Measurements from ENCODE around the gene TAF4B. TPM values are rescaled to one million over a fixed set of nuclear protein-coding genes. Genes with fewer than 3 reads are reported as not detected.
"Not testable (repeated sequence)": the region's sequence is repeated elsewhere in the genome, so short reads cannot be mapped to it uniquely, and the experiment has no call there.

Gene TAF4B
- total RNA-seq, 1 donor from 2014 or later = 0.20 TPM

DNA sequence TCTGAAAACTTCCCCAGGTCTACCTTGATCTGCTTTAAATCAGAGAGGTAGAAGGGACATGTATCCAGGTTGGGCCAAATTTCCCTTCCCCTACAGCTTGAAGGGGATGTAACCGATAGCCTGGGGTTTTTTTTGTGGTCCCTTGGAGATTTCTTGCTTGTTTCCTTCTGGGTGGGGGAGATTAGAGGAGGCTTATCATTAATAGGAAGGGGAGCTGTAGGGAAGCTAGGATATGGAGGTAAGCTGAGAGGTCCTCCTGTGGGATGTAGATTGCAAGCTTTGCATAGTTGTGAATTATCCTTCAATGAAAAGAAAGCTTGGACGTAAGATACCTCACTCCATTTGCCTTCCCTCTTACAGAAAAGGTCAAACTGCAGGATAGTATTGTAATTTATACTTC lies 11.1 kb downstream of the TAF4B start:
- not testable (repeated sequence) for DNase-seq (ENCODE audit: low spot score); ATAC-seq

DNA sequence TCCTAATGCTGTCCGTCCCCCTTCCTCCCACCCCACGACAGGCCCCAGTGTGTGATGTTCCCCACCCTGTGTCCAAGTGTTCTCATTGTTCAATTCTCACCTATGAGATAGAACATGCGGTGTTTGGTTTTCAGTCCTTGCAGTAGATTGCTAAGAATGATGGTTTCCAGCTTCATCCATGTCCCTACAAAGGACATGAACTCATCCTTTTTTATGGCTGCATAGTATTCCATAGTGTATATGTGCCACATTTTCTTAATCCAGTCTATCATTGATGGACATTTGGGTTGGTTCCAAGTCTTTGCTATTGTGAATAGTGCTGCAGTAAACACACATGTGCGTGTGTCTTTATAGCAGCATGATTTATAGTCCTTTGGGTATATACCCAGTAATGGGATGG lies 12.5 kb downstream of the TAF4B start:
- not testable (repeated sequence) for DNase-seq (ENCODE audit: low spot score)

DNA sequence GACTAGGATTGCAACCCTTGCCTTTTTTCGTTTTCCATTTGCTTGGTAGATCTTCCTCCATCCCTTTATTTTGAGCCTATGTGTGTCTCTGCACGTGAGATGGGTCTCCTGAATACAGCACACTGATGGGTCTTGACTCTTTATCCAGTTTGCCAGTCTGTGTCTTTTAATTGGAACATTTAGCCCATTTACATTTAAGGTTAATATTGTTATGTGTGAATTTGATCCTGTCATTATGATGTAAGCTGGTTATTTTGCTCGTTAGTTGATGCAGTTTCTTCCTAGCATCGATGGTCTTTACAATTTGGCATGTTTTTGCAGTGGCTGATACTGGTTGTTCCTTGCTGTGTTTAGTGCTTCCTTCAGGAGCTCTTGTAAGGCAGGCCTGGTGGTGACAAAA lies 16.1 kb downstream of the TAF4B start:
- not testable (repeated sequence) for DNase-seq (ENCODE audit: low spot score); ATAC-seq

More for the DNA sequence above, 12.5 kb downstream of the TAF4B start:
- not testable (repeated sequence) for ATAC-seq

DNA sequence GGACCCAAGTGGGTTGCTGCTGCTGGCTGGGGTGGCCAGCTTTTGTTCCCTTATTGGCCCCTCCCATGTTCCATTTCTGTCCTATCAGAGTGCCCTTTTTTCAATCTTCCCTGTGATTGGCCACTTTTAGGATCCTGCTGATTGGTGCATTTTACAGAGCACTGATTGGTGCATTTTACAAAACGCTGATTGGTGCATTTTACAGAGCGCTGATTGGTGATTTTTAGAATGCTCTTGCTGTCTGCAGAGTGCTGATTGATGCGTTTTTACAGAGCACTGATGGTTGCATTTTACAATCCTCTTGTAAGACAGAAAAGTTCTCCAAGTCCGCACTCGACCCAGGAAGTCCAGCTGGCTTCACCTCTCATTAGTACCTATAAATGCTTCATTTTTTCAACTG lies 19.2 kb downstream of the TAF4B start:
- not testable (repeated sequence) for DNase-seq (ENCODE audit: low spot score); ATAC-seq

DNA sequence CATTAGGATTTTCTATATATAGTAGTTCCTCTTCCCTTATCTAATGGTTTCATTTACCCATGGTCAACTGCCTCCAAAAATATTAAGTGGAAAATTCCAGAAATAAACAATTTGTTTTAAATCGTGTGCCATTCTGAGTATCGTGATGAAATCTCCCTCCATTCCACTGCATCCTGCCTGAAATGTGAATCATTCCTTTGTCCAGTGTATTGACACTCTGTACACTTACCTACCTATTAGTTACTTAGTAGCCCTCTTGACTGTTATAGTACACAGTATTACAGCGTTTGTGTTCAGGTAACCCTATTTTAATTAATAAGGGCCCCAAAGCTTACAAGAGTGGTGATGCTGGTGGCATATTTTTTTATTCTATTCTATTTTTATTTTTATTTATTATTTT lies 26.2 kb downstream of the TAF4B start:
- ATAC-seq = no peak
- DNase-seq (ENCODE audit: low spot score) = no peak

DNA sequence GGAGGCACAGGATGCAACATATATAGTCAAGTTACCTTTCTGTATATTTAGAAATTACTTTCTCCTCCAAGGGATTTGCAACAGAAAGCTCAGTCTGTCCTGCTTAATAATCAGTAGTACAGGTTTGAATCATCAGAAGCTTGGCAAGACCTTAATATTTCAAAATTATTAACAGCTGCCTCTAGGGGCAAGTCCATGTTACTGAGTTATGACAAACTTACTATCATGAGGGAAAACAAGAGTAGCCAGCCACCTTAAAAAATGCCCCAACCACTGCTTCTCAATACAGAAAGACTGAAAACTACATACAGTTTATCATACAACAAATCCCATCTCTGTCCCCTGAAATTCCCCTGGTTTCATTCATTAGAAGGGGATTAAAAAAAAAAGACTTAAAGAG lies 28.6 kb downstream of the TAF4B start:
- not testable (repeated sequence) for ATAC-seq; DNase-seq (ENCODE audit: low spot score)

DNA sequence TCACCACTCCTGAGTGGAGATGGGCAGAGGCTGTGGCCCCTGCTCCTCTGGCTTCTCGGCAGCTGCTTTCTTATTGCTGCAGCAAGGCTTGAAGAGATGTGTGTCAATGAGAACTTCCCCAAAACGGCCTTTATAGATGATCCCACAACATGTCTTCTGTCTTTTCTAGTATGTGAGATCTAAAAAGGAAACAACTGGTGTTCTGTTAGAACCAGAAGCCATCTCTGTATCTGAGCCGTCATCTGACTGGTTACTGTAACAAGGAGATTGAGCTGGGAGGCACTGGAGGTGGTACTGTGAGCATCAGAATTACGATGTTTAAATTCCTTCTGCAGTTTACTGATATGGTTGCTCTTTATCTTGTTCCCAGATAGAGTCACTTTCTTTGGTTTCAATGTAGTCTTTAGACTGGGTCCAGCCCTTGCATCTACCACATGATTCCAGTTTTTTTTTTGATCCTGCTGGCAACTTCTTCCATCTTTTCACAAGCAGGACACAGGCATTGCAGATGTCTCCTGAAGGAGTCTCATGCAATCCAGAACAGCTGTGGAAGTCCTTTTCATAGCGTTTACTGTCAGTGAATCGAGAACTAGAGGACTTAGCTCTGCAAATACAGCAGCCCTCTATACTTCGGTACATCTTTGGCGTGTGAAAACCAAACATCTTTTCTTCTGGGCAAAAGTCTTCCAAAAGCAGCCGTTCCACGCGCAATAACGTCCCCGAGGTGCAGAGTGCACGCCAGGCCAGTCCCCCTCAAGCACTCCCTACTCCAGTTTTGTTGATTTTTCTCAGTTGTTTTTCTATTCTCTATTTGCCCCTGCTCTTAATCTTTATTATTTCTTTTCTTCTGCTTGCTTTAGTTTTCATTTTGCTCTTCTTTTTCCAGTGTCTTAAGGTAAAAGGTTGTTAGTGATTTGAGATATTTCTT lies 29.7 kb downstream of the TAF4B start:
- no peak for ATAC-seq
- DNase-seq (ENCODE audit: low spot score) = no peak

DNA sequence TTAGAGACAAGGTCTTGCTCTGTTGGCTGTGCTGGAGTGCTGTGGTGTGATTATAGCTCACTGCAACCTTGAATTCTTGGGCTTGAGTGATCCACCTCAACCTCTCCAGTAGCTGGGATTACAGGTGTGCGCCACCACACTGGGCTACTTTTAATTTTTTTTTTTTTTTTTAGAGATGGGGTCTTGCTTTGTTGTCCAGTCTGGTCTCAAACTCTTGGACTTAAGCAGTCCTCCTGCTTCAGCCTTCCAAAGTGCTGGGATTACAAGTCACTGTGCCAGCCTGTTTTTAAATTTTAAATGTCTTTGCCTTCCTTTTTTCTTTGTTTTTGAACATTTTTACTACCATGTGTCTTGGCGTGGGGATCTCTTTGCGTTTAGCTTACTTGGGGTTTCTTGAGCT lies 32.5 kb downstream of the TAF4B start:
- no peak for ATAC-seq
- no peak for DNase-seq (ENCODE audit: low spot score)

DNA sequence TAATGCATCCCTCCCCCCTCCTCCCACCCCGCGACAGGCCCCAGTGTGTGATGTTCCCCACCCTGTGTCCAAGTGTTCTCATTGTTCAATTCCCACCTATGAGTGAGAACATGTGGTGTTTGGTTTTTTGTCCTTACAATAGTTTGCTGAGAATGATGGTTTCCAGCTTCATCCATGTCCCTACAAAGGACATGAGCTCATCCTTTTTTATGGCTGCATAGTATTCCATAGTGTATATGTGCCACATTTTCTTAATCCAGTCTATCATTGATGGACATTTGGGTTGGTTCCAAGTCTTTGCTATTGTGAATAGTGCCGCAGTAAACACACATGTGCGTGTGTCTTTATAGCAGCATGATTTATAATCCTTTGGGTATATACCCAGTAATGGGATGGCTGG lies 33.2 kb downstream of the TAF4B start:
- DNase-seq (ENCODE audit: low spot score); ATAC-seq: not testable (repeated sequence)

DNA sequence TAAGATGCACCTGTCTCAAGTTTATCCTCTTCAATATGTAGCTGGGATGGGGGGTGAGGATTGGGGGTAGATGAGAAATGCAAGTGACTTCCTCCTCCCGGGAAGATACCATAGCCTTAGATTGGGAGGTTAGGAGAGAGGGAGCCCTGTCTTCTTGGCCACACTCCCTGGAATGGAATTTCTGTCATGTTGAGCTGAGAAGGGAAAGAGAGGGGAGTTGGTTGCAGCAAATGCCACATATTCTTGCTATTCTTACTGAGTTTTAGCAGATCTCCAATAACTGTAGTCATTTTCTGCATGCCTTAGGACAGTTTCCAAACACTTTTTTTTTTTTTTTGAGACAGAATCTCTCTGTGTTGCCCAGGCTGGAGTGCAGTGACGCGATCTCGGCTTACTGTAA lies 35.9 kb downstream of the TAF4B start:
- DNase-seq (ENCODE audit: low spot score) (no peak), ATAC-seq (no peak)

DNA sequence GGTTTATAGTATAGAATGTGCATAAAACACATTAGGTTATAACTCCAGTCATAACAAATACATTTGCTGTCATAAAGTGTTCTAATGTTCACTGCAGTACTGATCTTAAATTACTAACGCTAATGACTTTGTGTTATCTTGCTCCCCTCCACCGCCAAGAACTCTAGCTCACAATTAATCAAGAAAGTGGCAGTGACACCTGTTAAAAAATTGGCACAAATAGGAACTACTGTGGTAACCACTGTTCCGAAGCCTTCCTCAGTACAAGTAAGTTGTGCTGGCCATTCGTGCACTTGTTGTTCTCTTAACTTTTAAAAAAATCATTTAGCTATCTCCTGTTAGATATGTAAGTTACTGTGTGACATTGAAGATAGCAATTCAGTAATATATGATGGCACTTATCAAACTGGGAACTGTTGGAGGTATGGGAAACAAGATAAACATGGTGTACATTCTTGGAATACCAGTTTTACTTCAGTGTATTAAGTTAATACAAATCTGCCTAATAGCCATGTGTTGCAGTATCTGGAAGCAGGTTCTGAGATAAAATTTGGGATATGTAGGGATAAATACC lies 41.2 kb downstream of the TAF4B start:
- no peak for ATAC-seq
- DNase-seq (ENCODE audit: low spot score) = no peak

DNA sequence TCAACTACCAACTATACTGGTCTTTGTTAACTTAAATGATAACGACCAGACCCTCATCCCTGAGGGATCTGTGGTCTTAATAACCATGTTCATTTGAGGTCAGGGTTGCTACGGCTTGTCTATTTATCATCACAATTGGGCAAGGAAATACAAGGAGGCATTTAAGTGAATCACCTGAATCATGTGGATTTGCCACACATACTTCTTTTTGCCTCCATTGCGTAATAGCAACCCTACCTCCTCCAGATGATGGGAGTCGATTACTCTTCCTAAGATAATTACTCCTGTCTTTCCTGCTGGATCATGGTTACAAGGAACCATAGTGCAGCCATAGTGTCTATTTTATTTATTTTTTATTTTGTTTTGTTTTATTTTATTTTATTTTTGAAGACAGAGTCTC lies 42.2 kb downstream of the TAF4B start:
- no peak for ATAC-seq
- no peak for DNase-seq (ENCODE audit: low spot score)

DNA sequence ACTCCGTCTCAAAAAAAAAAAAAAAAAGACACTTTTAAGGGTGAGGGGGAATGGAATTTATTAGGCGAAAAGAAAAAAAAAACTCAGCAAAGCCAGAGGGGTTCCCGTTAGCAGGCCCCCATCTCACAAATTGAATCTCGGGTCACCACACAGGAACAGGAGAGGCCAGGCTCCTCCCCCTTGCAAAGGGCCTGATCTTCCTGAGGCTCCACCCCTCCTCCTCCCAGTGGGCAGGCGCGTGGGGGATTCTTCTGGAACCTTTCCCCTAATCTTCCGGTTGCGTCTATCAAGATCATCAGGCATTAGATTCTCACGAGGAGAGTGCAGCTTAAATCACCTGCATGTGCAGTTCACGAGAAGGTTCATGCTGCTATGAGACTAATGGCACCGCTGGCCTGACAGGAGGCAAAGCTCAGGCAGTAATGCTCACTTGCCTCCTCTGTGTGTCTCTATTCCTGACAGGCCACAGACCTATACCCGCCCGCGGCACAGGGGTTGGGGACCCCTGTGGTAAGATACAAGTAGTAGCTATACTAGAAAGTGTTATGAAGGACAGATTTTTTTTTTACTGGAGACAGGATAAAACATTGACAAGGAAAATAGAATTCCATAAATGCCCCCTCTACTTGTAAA lies 45.8 kb downstream of the TAF4B start:
- no peak for DNase-seq (ENCODE audit: low spot score)
- ATAC-seq = no peak

DNA sequence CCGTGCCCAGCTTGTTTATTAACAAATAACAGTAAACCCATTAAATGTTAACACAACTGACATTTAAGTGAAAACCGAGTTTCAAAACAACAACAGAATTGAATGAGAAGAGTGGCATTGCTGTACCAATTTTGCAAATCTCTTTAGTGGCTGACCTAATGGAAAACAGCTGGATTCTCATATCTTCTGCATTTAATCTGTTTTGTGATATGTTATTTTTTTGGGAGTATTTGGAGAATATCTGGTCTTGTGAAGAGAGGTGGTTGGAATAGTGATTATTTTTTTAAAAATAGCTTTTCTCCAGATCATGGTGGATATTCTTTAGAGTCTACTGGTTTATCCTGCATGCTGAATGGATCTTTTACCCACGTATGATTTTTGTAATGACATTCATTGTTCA lies 51.1 kb downstream of the TAF4B start:
- no peak for ATAC-seq
- DNase-seq (ENCODE audit: low spot score) = no peak

DNA sequence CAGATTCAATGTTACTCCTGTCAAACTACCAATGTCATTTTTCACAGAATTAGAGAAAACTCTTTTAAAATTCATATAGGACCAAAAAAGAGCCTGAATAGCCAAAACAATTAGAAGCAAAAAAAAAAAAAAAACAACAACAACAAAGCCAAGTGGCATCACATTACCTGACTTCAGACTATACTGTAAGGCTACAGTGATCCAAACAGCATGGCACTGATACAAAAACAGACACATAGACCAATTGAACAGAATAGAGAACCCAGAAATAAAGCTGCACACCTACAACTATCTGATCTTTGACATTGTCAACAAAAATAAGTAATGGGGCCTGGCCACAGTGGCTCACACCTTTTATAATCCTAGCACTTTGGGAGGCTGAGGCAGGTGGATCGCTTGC lies 53.2 kb downstream of the TAF4B start:
- ATAC-seq = no peak
- no peak for DNase-seq (ENCODE audit: low spot score)

DNA sequence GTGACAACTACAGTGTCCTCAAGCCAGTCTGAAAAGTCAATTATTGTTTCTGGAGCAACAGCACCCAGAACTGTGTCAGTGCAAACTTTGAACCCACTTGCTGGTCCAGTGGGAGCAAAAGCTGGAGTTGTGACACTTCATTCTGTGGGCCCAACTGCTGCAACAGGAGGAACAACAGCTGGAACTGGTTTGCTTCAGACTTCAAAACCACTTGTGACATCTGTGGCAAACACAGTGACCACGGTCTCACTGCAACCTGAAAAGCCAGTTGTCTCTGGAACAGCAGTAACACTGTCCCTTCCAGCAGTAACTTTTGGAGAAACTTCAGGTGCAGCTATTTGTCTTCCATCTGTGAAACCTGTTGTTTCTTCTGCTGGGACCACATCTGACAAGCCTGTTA lies 59.8 kb downstream of the TAF4B start:
- ATAC-seq (no peak), DNase-seq (ENCODE audit: low spot score) (no peak)

DNA sequence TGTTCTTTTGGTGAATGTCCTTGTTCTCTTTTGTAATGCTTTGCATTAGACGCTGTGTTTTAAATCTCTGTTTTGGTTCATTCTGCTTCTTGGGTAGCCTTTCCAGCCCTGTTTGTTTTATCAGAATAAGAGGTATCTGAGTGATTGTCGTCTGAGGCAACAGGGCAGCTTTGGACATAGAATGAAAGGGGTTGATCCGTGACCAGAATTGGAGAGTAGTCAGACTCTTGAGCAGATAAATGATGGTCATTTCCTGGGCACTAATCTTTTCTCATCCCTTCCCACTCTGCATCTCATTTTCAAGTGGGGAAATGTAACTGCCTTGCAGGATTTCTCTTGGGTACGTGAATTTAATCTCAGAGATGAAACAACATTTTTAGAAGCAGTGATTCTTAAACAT lies 61.4 kb downstream of the TAF4B start:
- no peak for DNase-seq (ENCODE audit: low spot score)
- ATAC-seq = no peak

DNA sequence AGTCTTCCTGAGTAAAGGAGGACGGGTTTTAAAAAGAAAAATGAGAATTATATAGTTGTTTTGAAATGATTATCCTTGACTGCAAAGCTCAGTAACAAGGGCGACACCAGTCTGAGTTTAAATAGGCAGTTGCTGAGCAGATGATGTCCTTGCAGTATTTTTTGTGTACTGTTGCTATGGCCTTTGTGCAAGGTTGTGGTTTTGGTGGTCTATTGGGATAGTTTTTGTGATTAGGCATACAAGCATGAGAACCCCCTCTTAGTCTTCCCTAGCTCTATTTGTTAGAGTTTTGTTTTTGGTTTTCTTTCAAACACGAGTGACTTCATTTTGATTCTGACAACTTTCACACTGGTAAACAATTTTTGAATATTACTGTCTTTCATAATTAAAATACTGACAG lies 64.1 kb downstream of the TAF4B start:
- no peak for ATAC-seq
- no peak for DNase-seq (ENCODE audit: low spot score)

DNA sequence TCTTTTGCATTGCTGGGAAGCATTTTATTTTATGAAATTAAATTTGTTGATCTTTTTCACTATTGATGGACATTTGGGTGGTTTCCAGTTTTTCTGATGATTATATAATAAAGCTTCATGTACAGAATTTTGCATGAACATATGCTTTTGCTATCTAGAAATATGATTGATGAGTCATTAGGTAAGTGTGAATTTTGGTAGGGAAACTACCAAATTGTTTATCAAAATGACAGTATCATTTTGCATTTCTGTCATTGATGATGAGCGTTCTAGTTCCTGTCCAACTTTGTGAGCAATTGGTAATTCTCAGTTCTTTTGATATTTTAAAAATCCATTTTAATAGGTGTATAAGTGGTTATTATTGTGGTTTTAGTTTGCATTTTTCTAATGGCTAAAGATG lies 67.7 kb downstream of the TAF4B start:
- DNase-seq (ENCODE audit: low spot score) (no peak), ATAC-seq (no peak)

DNA sequence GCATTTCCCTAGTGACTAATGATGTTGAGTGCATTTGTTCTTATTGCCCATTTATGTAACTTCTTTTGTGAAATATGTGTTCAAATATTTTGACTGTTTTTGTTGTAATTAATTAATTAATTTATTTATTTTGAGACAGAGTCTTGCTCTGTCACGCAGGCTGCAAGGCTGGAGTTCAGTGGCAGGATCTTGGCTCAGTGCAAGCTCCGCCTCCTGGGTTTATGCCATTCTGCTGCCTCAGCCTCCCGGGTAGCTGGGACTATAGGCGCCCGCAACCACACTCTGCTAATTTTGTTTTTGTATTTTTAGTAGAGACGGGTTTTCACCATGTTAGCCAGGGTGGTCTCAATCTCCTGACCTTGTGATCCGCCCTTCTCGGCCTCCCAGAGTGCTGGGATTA lies 71.9 kb downstream of the TAF4B start:
- DNase-seq (ENCODE audit: low spot score) = no peak
- ATAC-seq = no peak

DNA sequence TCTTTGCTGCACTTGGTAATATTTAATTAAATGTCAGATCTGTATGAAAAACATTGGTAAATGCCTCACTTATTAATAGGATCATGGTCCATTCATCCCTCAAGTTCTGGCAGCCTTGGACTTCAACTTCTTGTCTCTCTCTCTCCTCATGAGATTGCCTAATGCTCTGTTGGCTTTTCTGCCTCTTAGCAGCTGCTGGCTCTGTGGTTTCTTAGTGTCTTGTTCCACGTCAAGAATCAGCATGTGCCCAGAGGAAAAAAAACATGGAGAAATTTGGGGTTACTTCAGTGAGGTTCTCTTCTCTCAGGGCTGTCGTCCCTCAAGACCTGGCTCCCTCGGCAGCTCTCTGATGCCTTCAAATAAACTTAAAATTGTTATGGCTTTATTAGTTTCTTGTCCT lies 75.4 kb downstream of the TAF4B start:
- ATAC-seq (no peak), DNase-seq (ENCODE audit: low spot score) (no peak)

DNA sequence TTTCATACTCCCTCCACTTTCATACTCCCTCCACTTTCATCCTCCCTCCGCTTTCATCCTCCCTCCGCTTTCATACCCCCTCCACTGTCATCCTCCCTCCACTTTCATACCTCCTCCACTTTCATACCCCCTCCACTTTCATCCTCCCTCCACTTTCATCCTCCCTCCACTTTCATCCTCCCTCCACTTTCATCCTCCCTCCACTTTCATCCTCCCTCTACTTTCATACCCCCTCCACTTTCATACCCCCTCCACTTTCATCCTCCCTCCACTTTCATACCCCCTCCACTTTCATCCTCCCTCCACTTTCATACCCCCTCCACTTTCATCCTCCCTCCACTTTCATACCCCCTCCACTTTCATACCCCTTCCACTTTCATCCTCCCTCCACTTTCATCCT lies 77.0 kb downstream of the TAF4B start:
- ATAC-seq; DNase-seq (ENCODE audit: low spot score): not testable (repeated sequence)

Data from left lobe of liver (tissue), 2 donors.